ENCODE data around the gene TBC1D22B.
"Not testable (repeated sequence)": the region's sequence is repeated elsewhere in the genome, so short reads cannot be mapped to it uniquely, and the experiment has no call there.

Gene TBC1D22B

DNA sequence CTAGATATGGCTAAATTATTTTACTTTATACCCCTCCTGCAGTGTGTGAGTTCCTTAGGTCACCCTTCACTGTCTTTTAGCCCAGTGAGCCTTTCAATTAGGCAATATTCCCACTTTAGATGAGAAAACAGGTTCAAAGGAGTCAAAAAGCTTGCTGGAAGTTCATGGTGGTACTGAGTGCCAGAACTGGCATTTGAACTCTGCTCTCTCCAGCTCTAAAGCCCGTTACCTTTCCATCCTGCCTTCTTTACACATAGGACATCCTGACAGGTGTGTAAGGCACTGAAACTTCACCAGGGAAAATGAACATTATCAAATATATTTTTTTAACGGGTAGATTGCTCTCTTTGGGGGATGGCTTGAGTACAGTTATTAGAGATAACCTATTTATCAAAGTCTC lies 11.5 kb downstream of the TBC1D22B start:
- no peak for DNase-seq

GRCh38 chr6:37272834-37273566 lies 15.4 kb downstream of the TBC1D22B start:
- no peak for DNase-seq

GRCh38 chr6:37273690-37274089 lies 16.1 kb downstream of the TBC1D22B start:
- no peak for DNase-seq

- no peak for DNase-seq
Measured at GRCh38 chr6:37275350-37275749, 17.8 kb downstream of the TBC1D22B start.

DNA sequence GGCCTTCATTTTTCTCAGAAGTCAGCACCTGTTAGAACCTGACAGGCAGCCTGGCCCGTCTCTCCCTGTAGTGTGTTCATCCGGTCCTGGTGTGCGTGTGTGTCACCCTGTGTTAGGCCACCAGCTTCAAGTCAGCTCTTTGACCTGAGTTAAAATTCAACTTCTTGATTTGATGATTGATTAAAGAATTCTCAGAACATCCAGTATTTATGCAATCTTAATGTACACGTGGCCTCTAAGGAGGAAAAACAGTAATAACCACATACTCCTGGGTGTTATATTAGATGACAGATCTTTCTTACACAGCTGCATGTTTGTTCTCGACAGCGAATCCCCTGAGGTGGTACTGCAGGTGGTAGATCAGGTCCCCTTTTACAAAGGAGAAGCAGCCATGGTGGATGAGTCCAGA lies 19.4 kb downstream of the TBC1D22B start:
- DNase-seq = no peak

- no peak for DNase-seq
Measured at GRCh38 chr6:37279366-37280134, 22.0 kb downstream of the TBC1D22B start.

- no peak for DNase-seq
Measured at GRCh38 chr6:37280162-37280887, 22.8 kb downstream of the TBC1D22B start.

- no peak for DNase-seq
Measured at GRCh38 chr6:37282371-37282770, 24.8 kb downstream of the TBC1D22B start.

GRCh38 chr6:37283268-37283667 lies 25.7 kb downstream of the TBC1D22B start:
- no peak for DNase-seq

GRCh38 chr6:37283671-37284151 lies 26.1 kb downstream of the TBC1D22B start:
- no peak for DNase-seq

GRCh38 chr6:37284781-37285180 lies 27.2 kb downstream of the TBC1D22B start:
- DNase-seq = no peak

- no peak for DNase-seq
Measured at GRCh38 chr6:37285861-37286311, 28.3 kb downstream of the TBC1D22B start.

GRCh38 chr6:37287519-37288157 lies 30.1 kb downstream of the TBC1D22B start:
- DNase-seq = no peak

GRCh38 chr6:37288247-37288646 lies 30.7 kb downstream of the TBC1D22B start:
- no peak for DNase-seq

DNA sequence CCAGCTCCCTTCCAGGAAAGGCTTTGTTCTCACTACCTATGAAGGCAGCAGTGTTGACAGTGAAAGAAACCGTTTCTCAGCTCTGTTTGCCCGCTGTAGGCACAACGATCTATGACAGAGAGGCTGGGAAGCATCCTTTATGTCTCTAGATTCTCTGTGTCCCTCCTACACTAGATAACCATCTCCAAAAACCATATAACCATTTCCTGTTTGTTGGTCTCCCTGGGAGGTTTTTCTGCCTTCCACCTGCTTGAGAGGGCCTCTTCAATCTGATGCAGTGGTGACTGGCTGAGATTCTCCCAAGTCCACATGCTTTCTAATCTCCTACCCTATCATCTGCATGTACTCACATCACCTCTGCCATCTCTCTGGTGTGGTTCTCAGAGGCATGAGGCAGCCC lies 32.4 kb downstream of the TBC1D22B start:
- peak; percentile 51 for DNase-seq

DNA sequence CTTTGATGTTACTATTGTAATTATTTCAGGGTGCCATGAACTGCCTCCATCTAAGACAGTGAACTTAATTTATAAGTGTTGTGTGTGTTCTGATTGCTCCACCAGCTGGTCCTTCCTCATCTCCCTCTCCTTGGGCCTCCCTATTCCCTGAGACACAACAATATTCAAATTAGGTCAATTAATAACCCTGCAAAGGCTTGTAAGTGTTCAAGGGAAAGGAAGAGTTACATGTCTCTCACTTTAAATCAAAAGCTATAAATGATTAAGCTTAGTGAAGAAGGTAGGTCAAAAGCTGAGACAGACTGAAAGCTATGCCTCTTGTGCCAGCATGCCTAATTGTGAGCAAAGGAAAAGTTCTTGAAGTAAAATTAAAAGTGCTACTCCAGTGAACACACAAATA lies 35.9 kb downstream of the TBC1D22B start:
- DNase-seq = no peak

GRCh38 chr6:37297637-37298036 lies 40.1 kb downstream of the TBC1D22B start:
- DNase-seq = not testable (repeated sequence)

GRCh38 chr6:37298958-37299357 lies 41.4 kb downstream of the TBC1D22B start:
- no peak for DNase-seq

GRCh38 chr6:37299990-37300389 lies 42.4 kb downstream of the TBC1D22B start:
- no peak for DNase-seq

DNA sequence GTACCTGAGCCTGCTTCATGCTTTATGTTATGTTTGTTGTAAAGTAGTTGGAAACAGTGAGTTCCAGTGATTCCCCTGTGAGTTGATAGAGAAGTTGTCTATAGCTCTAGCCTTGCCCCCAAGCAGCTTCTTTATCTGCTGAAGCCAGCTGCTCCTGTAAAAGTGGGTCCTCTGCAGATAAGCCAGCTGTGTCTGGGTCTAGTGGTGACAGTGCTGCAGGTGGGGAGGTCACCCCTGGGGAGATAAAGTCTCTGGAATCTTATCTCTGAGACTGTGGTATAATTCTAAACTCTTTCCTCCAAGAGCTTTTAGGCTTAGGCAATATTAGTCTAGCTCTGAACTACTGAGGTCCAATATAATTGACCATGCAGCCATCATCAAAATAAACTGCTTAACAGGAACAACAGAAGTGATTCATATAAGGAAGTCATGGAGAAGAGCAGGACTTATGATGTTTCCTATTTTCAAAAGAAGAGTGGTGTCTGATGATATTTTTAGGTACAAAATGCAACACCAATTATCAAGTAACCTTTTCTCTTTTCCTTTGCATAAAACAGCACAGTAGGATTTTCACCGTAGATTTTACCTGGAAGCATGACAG lies 44.6 kb downstream of the TBC1D22B start:
- no peak for DNase-seq

DNA sequence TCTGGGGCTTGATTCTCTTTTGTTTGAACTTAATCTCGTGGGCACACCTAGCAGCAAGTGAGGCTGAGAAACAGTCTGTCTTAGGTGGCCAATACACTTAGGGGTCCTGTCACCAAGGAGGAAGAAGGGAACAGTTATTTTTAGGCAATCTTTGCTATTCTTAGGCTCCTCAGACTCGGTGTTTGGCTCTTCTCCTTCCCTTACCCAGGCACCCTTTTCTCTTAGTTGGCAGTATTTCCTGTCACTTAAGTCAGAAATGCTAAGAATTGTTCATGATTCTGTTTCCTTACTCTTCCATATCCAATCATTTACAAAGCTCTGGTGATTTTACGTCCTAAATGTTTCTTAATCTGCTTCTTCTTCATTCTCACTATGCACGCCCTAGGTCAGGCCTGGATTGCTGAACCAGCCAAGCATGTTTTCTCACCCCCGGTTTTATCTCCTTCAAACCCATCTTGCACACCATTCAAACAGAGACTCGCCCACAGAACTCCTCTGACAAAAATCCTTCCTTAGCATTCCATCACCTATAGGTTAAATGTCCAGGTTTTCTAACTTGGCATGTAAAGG lies 45.6 kb downstream of the TBC1D22B start:
- no peak for DNase-seq

DNA sequence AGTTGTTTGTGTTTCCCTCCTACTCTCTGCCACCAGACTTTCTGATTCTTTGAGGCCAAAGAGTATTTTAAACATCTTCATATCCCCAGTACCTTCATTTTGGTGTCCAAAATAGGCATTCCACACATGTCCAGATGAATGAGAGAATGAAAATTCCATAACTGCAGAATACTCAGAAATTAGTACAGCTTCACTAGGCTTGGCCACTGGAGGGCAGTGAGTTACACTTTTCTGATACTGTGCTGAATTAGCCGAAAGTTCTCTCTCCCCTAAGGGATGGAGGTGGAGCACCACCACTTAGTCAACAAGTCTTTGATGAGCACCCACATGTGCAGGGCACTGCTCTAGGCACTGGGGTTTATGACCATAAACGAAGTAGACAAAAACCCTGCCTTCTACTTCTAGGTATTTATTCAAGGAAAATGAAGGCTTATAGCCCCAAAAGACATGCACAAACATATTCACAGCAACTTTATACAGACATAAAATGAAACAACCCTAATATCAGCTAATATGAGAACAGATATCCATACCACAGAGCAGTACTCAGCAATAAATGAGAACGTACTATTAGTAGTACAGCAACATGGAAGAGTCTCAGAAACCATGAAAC lies 46.4 kb downstream of the TBC1D22B start:
- no peak for DNase-seq

All from CD4-positive, alpha-beta T cell treated with Interleukin-12 subunit alpha and Interleukin-12 subunit beta, for 1 hour (primary cell).